ENCODE results near the gene OR52I1.

Gene OR52I1

DNA sequence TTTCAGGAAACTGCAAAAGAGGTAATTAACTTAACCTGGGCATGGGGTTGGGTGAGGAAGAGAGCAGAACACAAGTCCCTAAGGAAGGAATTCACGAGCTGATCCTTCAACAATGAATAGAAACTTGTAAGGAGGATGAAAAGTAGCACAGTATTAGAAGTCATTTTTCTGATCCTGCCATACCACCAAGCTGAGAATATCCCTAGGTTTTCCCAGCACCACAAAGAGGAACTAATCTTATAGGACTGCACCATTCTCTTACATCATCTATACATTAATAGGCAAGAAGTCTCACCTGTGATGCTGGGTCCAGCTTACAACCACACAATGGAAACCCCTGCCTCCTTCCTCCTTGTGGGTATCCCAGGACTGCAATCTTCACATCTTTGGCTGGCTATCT lies at the start of gene OR52I1:
Gene OR52I1, plus strand, starts transcription at position 301 of the 400 bp plus-strand sequence. Its CDS starts 0 bp downstream, at position 301.
- Histone ChIP-seq H3K36me3 (no peaks in the 10 kb centered on the region), H3K27me3 (ENCODE audit: insufficient read depth, low read depth, severe bottlenecking) (peaks cover 7% of the 10 kb centered on the region), H3K4me3 (ENCODE audit: low read depth, low read length) (no peak within 1 kb of the TSS), H3K9me3 (ENCODE audit: severe bottlenecking) (no peaks in the 10 kb centered on the region), H3K27ac (no peak within 1 kb of the TSS)
- no peak for TF ChIP-seq CTCF (IDR thresholded peaks at IDR 0.05; ENCODE audit: low read depth, low read length)
- DNase-seq = no peak

GRCh38 chr11:4544891-4545290 lies 48.9 kb upstream of the OR52I1 start, which contains the start of gene OR52M1:
Gene OR52M1 (plus strand): TSS chr11:4545191. CDS start chr11:4545191, 0 bp downstream.
- no peak within 1 kb of the TSS for H3K4me3 ChIP-seq (ENCODE audit: low read depth, low read length)
- H3K9me3 ChIP-seq (ENCODE audit: severe bottlenecking) = no peaks in the 10 kb centered on the region
- no peaks in the 10 kb centered on the region for H3K36me3 ChIP-seq
- DNase-seq = no peak
- TF ChIP-seq CTCF (IDR thresholded peaks at IDR 0.05; ENCODE audit: low read depth, low read length) = no peak
- H3K27ac ChIP-seq = no peak within 1 kb of the TSS
- H3K27me3 ChIP-seq (ENCODE audit: insufficient read depth, low read depth, severe bottlenecking) = peaks cover 40% of the 10 kb centered on the region

- Histone ChIP-seq H3K36me3 (no peaks in the 10 kb centered on the region), H3K27ac (no peak overlapping the region), H3K4me3 (ENCODE audit: low read depth, low read length) (no peak overlapping the region), H3K9me3 (ENCODE audit: severe bottlenecking) (no peaks in the 10 kb centered on the region), H3K27me3 (ENCODE audit: insufficient read depth, low read depth, severe bottlenecking) (peaks cover 45% of the 10 kb centered on the region)
- TF ChIP-seq CTCF (IDR thresholded peaks at IDR 0.05; ENCODE audit: low read depth, low read length) = no peak
- DNase-seq = no peak
Measured at GRCh38 chr11:4546878-4547277, 47.0 kb upstream of the OR52I1 start.

DNA sequence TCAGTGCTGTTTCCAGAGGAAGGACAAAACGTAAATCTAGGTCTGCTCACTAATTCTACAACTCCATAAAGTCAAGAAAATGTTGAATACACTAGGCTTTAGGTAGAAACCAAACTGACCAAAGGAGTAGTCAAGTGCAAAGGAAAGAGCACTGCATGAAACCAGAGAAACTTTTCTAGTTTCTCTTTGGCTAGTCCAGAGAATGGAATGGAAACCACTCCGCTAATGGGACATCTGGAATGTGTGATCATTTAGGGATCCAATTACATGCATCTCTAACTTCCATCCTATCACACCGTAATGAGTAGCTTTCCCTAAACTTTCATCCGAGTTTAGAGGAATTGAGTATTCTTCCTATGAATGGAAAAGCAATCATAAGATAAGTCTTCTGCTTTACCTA lies 46.4 kb upstream of the OR52I1 start:
- no peaks in the 10 kb centered on the region for H3K36me3 ChIP-seq
- H3K27ac ChIP-seq = no peak overlapping the region
- no peak for DNase-seq
- no peaks in the 10 kb centered on the region for H3K9me3 ChIP-seq (ENCODE audit: severe bottlenecking)
- TF ChIP-seq CTCF (IDR thresholded peaks at IDR 0.05; ENCODE audit: low read depth, low read length) = no peak
- peaks cover 45% of the 10 kb centered on the region for H3K27me3 ChIP-seq (ENCODE audit: insufficient read depth, low read depth, severe bottlenecking)
- H3K4me3 ChIP-seq (ENCODE audit: low read depth, low read length) = no peak overlapping the region

GRCh38 chr11:4551346-4551979 lies 42.4 kb upstream of the OR52I1 start:
- no peak overlapping the region for H3K27ac ChIP-seq
- H3K9me3 ChIP-seq (ENCODE audit: severe bottlenecking) = no peaks in the 10 kb centered on the region
- no peak overlapping the region for H3K4me3 ChIP-seq (ENCODE audit: low read depth, low read length)
- peak; percentile 30 for TF ChIP-seq CTCF (IDR thresholded peaks at IDR 0.05; ENCODE audit: low read depth, low read length)
- no peak for DNase-seq
- peaks cover 40% of the 10 kb centered on the region for H3K27me3 ChIP-seq (ENCODE audit: insufficient read depth, low read depth, severe bottlenecking)
- H3K36me3 ChIP-seq = no peaks in the 10 kb centered on the region
